Mesenchymal stem cell (in vitro differentiated cells and primary cell): ENCODE measurements around the gene SERINC5.

Experiments
- DNase-seq: peaks from one replicate; pipeline ENCODE4 v3.0.0-alpha.2; 2013
- H2AFZ ChIP-seq: one replicate; pipeline ENCODE4 v1.6.1; 2013; ENCODE audit warnings: low read depth, mild to moderate bottlenecking, control low read depth, inconsistent platforms, low read length, moderate library complexity
- H2AK5ac ChIP-seq: 2 replicates; pipeline ENCODE4 v1.6.1; 2013; ENCODE audit warnings: low read length, moderate library complexity, mild to moderate bottlenecking, inconsistent platforms; ENCODE audit not compliant: severe bottlenecking
- H2BK120ac ChIP-seq: one replicate; pipeline ENCODE4 v1.6.1; 2013; ENCODE audit warnings: low read depth, mild to moderate bottlenecking, inconsistent platforms, low read length, moderate library complexity
- H2BK12ac ChIP-seq, 2 experiments: one replicate each; pipeline ENCODE4 v1.6.1; 2013; ENCODE audit warnings: inconsistent platforms in 2 of 2, low read length in 2 of 2, mild to moderate bottlenecking in 2 of 2, moderate library complexity in 2 of 2, control low read depth in 1 of 2
- H2BK15ac ChIP-seq: one replicate; pipeline ENCODE4 v1.6.1; 2013; ENCODE audit warnings: mild to moderate bottlenecking, low read depth, inconsistent platforms; ENCODE audit not compliant: poor library complexity, severe bottlenecking
- H2BK5ac ChIP-seq: 2 replicates; pipeline ENCODE4 v1.6.1; 2013; ENCODE audit warnings: low read depth, mild to moderate bottlenecking, low read length, control low read depth, inconsistent platforms; ENCODE audit not compliant: poor library complexity, severe bottlenecking
- H3K14ac ChIP-seq, 2 experiments: one replicate each; pipeline ENCODE4 v1.6.1; 2013; ENCODE audit warnings: inconsistent platforms in 2 of 2, low read length in 2 of 2, control low read depth in 1 of 2, mild to moderate bottlenecking in 1 of 2, moderate library complexity in 1 of 2
- H3K18ac ChIP-seq, 2 experiments: one replicate each; pipeline ENCODE4 v1.6.1; 2013; ENCODE audit warnings: inconsistent platforms in 2 of 2, low read length in 2 of 2, control low read depth in 1 of 2, low read depth in 1 of 2, mild to moderate bottlenecking in 1 of 2
- H3K23ac ChIP-seq, 2 experiments: one replicate each; pipeline ENCODE4 v1.6.1; 2013; ENCODE audit warnings: inconsistent platforms in 2 of 2, low read length in 2 of 2, mild to moderate bottlenecking in 2 of 2, moderate library complexity in 2 of 2, control low read depth in 1 of 2
- H3K27ac ChIP-seq: 2 replicates; pipeline ENCODE4 v1.5.1; 2013; ENCODE audit warnings: mild to moderate bottlenecking, moderate library complexity, low read length, control low read depth, inconsistent platforms; ENCODE audit not compliant: poor library complexity, severe bottlenecking
- H3K27me3 ChIP-seq, 2 experiments: 2 replicates each; pipeline versions ENCODE4 v1.6.1 to v1.7.0; 2013; ENCODE audit warnings: low read length in 2 of 2, mild to moderate bottlenecking in 2 of 2, moderate library complexity in 2 of 2, control low read depth in 1 of 2, inconsistent platforms in 1 of 2; ENCODE audit not compliant: control insufficient read depth in 1 of 2, insufficient read depth in 1 of 2
- H3K36me3 ChIP-seq, 2 experiments: 2 replicates each; pipeline versions ENCODE4 v1.6.1 to v1.7.0; 2013; ENCODE audit warnings: low read length in 2 of 2, control low read depth in 1 of 2, inconsistent platforms in 1 of 2, low read depth in 1 of 2, mild to moderate bottlenecking in 1 of 2; ENCODE audit not compliant: insufficient read depth in 2 of 2, control insufficient read depth in 1 of 2
- H3K4ac ChIP-seq, 2 experiments: one replicate each; pipeline ENCODE4 v1.6.1; 2013; ENCODE audit warnings: inconsistent platforms in 2 of 2, low read length in 2 of 2, mild to moderate bottlenecking in 2 of 2, moderate library complexity in 2 of 2, control low read depth in 1 of 2, low read depth in 1 of 2
- H3K4me1 ChIP-seq: 2 replicates; pipeline ENCODE4 v1.6.1; 2013; ENCODE audit warnings: low read depth, low read length, control low read depth; ENCODE audit not compliant: control insufficient read depth, insufficient read depth
- H3K4me2 ChIP-seq: 2 replicates; pipeline ENCODE4 v1.6.1; 2013; ENCODE audit warnings: low read length, mild to moderate bottlenecking, inconsistent platforms; ENCODE audit not compliant: poor library complexity, severe bottlenecking
- H3K4me3 ChIP-seq, 2 experiments: 2 replicates each; pipeline versions ENCODE4 v1.5.1 to v1.7.0; 2013; ENCODE audit warnings: low read length in 2 of 2, mild to moderate bottlenecking in 2 of 2, control low read depth in 1 of 2, low read depth in 1 of 2; ENCODE audit not compliant: insufficient read depth in 1 of 2
- H3K79me1 ChIP-seq: replicated peaks from 2 replicates; pipeline ENCODE4 v1.6.1; 2013; ENCODE audit warnings: mild to moderate bottlenecking, control low read depth, low read length, inconsistent platforms; ENCODE audit not compliant: poor library complexity, severe bottlenecking
- H3K9ac ChIP-seq: 2 replicates; pipeline ENCODE4 v1.7.0; 2013; ENCODE audit warnings: mild to moderate bottlenecking, low read length, moderate library complexity
- H3K9me3 ChIP-seq: 2 replicates; pipeline ENCODE4 v1.7.0; 2013; ENCODE audit warnings: mild to moderate bottlenecking, low read length; ENCODE audit not compliant: control insufficient read depth
- H4K8ac ChIP-seq: one replicate; pipeline ENCODE4 v1.6.1; 2013; ENCODE audit warnings: inconsistent platforms, mild to moderate bottlenecking, low read length, moderate library complexity
- H4K91ac ChIP-seq: one replicate; pipeline ENCODE4 v1.6.1; 2013; ENCODE audit warnings: mild to moderate bottlenecking, low read length, inconsistent platforms
- WGBS: methylation state at CpG from one replicate; pipeline ENCODE4 v1.1.7; 2013; ENCODE audit warnings: mixed read lengths; 5-methylcytosine and 5-hydroxymethylcytosine counted together

SERINC5 gene

GRCh38 chr5:80119372-80119771 is 136.5 kb downstream of the SERINC5 start:
- Histone ChIP-seq H2BK5ac (no peak overlapping the region), H2BK15ac (no peak overlapping the region), H3K14ac (no peak overlapping the region), H3K4me2 (no peak overlapping the region), H3K9me3 (peaks cover 4% of the 10 kb centered on the region), H2BK120ac (no peak overlapping the region), H3K27me3 (no peaks in the 10 kb centered on the region), H3K4me1 (no peaks in the 10 kb centered on the region), H3K27ac (no peak overlapping the region), H3K4ac (no peak overlapping the region), H4K91ac (no peak overlapping the region), H3K9ac (no peak overlapping the region), H3K36me3 (no peaks in the 10 kb centered on the region), H3K79me1 (no peaks in the 10 kb centered on the region), H2AK5ac (no peak overlapping the region), H3K23ac (no peak overlapping the region), H3K4me3 (no peak overlapping the region), H2BK12ac (no peak overlapping the region), H4K8ac (no peak overlapping the region), H2AFZ (no peak overlapping the region), H3K18ac (no peak overlapping the region)
- WGBS, result 96% methylated on average over 2 of the region's 2 CpGs
- no peak for DNase-seq

- peak; percentile 18 for DNase-seq
- no peak overlapping the region for H3K4ac ChIP-seq
- no peak overlapping the region for H2BK15ac ChIP-seq
- no peak overlapping the region for H2AK5ac ChIP-seq
- H3K27me3 ChIP-seq, result no peaks in the 10 kb centered on the region
- no peaks in the 10 kb centered on the region for H3K36me3 ChIP-seq
- no peak overlapping the region for H2BK120ac ChIP-seq
- no peaks in the 10 kb centered on the region for H3K79me1 ChIP-seq
- no peak overlapping the region for H3K18ac ChIP-seq
- H3K4me1 ChIP-seq, result no peaks in the 10 kb centered on the region
- no peak overlapping the region for H2BK5ac ChIP-seq
- H3K4me3 ChIP-seq, result no peak overlapping the region
- no peak overlapping the region for H2AFZ ChIP-seq
- no peak overlapping the region for H3K27ac ChIP-seq
- H4K91ac ChIP-seq, result no peak overlapping the region
- H3K9ac ChIP-seq, result no peak overlapping the region
- no peak overlapping the region for H2BK12ac ChIP-seq
- H3K14ac ChIP-seq, result no peak overlapping the region
- no peak overlapping the region for H3K23ac ChIP-seq
- peaks cover 4% of the 10 kb centered on the region for H3K9me3 ChIP-seq
- no peak overlapping the region for H4K8ac ChIP-seq
- H3K4me2 ChIP-seq, result no peak overlapping the region
Measured at GRCh38 chr5:80117446-80117845, 138.4 kb downstream of the SERINC5 start.

- H2BK5ac ChIP-seq, result no peak overlapping the region
- no peak overlapping the region for H3K23ac ChIP-seq
- no peak overlapping the region for H2AK5ac ChIP-seq
- no peak overlapping the region for H3K4me2 ChIP-seq
- WGBS, result 66% methylated on average over 4 of the region's 4 CpGs
- H2BK15ac ChIP-seq, result no peak overlapping the region
- no peak overlapping the region for H3K27ac ChIP-seq
- H3K18ac ChIP-seq, result no peak overlapping the region
- no peak overlapping the region for H2BK120ac ChIP-seq
- no peak overlapping the region for H3K4me3 ChIP-seq
- peaks cover 4% of the 10 kb centered on the region for H3K9me3 ChIP-seq
- H3K14ac ChIP-seq, result no peak overlapping the region
- DNase-seq, result no peak
- no peak overlapping the region for H3K9ac ChIP-seq
- H2BK12ac ChIP-seq, result no peak overlapping the region
- no peaks in the 10 kb centered on the region for H3K36me3 ChIP-seq
- peaks cover 2% of the 10 kb centered on the region for H3K4me1 ChIP-seq
- H3K79me1 ChIP-seq, result no peaks in the 10 kb centered on the region
- no peak overlapping the region for H4K8ac ChIP-seq
- H3K4ac ChIP-seq, result no peak overlapping the region
- no peak overlapping the region for H2AFZ ChIP-seq
- no peaks in the 10 kb centered on the region for H3K27me3 ChIP-seq
- H4K91ac ChIP-seq, result no peak overlapping the region
Measured at GRCh38 chr5:80116465-80116864, 139.4 kb downstream of the SERINC5 start.

GRCh38 chr5:80116000-80116399 is 139.8 kb downstream of the SERINC5 start:
- no peak overlapping the region for H2BK15ac ChIP-seq
- WGBS, result 71% methylated on average over 4 of the region's 4 CpGs
- H3K4me1 ChIP-seq, result peaks cover 4% of the 10 kb centered on the region
- H4K91ac ChIP-seq, result no peak overlapping the region
- no peaks in the 10 kb centered on the region for H3K79me1 ChIP-seq
- H3K9ac ChIP-seq, result no peak overlapping the region
- H3K4ac ChIP-seq, result no peak overlapping the region
- H3K27ac ChIP-seq, result no peak overlapping the region
- no peak overlapping the region for H3K4me3 ChIP-seq
- H3K23ac ChIP-seq, result no peak overlapping the region
- H3K9me3 ChIP-seq, result peaks cover 4% of the 10 kb centered on the region
- H3K36me3 ChIP-seq, result no peaks in the 10 kb centered on the region
- H3K14ac ChIP-seq, result no peak overlapping the region
- H2AK5ac ChIP-seq, result no peak overlapping the region
- H3K18ac ChIP-seq, result peak overlapping the region in 1 of 2 experiments; percentile 26
- peaks cover 0 to 3% of the 10 kb centered on the region in 2 experiments for H3K27me3 ChIP-seq
- DNase-seq, result no peak
- no peak overlapping the region for H4K8ac ChIP-seq
- H2BK120ac ChIP-seq, result no peak overlapping the region
- no peak overlapping the region for H3K4me2 ChIP-seq
- H2BK12ac ChIP-seq, result no peak overlapping the region
- H2BK5ac ChIP-seq, result no peak overlapping the region
- H2AFZ ChIP-seq, result no peak overlapping the region
